K562 (cell line): ENCODE data around the gene BBOX1. TPM values are rescaled to one million over a fixed set of nuclear protein-coding genes. Genes with fewer than 3 reads are reported as not detected.

Experiments used
- ATAC-seq: fragments of 200-7000 bp; cut with Tn5 transposase; 3 replicates; pipeline ENCODE4 v1.9.1; 2020; ENCODE audit warnings: moderate library complexity
- BruUV-seq: library from RNA; stranded (reverse); fragments of 400-500 nt; replicated peaks from 2 replicates; lab custom pipeline; 2021; lab: Mats Ljungman, UMichigan
- CTCF ChIA-PET: fragments of 300-600 bp; formaldehyde crosslinking; extraction: SDS; loops from one replicate; lab custom pipeline; 2021; ENCODE audit warnings: low intra/inter-chr PET ratio; lab: Yijun Ruan, JAX
- POLR2A ChIA-PET: fragments of 300-600, 350-650 bp; sonication (Branson Sonifier 250); formaldehyde crosslinking; extraction: SDS; loops from one replicate; lab custom pipeline; 2021; ENCODE audit warnings: antibody characterized with exemption, inconsistent platforms; lab: Yijun Ruan, JAX
- DNase-seq, 4 experiments: peaks; one replicate each; pipeline versions ENCODE4 v3.0.0 to v3.0.0-alpha.2; 2011 to 2018; ENCODE audit warnings: low spot score in 3 of 4, mixed read lengths in 3 of 4; ENCODE audit errors: extremely low read depth in 1 of 4
- FAIRE-seq: peaks from 2 replicates; lab custom pipeline; 2011; peaks lifted over from hg19 to GRCh38; lab: Jason Lieb, UNC
- H2AFZ ChIP-seq: 2 replicates; pipeline ENCODE4 v1.6.0; 2011; ENCODE audit warnings: low read depth, low read length, control low read depth, inconsistent platforms
- H3K27ac ChIP-seq: fragments of 200-600 bp; 3 replicates; pipeline ENCODE4 v1.8.0; 2011; ENCODE audit warnings: low read depth, mild to moderate bottlenecking, control low read depth, inconsistent platforms, low read length, moderate library complexity, mixed read lengths; ENCODE audit errors: extremely low read depth
- H3K27me3 ChIP-seq, 2 experiments: fragments of 300-600 bp in 1 of 2; 2 replicates in 1 of 2; 3 replicates in 1 of 2; pipeline versions ENCODE4 v1.6.0 to v1.8.0; 2011; ENCODE audit warnings: inconsistent platforms in 2 of 2, low read length in 2 of 2, mild to moderate bottlenecking in 1 of 2, mixed read lengths in 1 of 2, moderate library complexity in 1 of 2; ENCODE audit not compliant: control insufficient read depth in 2 of 2, insufficient read depth in 2 of 2
- H3K36me3 ChIP-seq: fragments of 300-600 bp; 3 replicates; pipeline ENCODE4 v1.8.0; 2011; ENCODE audit warnings: mild to moderate bottlenecking, low read length, inconsistent platforms; ENCODE audit not compliant: control insufficient read depth, insufficient read depth
- H3K4me1 ChIP-seq, 2 experiments: fragments of 200-600 bp in 1 of 2; replicated peaks in 1 of 2; 2 replicates in 1 of 2; 3 replicates in 1 of 2; pipeline versions ENCODE4 v1.5.1 to v1.8.0; 2011; ENCODE audit warnings: inconsistent platforms in 2 of 2, low read length in 2 of 2, mild to moderate bottlenecking in 1 of 2, mixed read lengths in 1 of 2, moderate library complexity in 1 of 2; ENCODE audit not compliant: control insufficient read depth in 2 of 2, insufficient read depth in 2 of 2
- H3K4me2 ChIP-seq: 2 replicates; pipeline ENCODE4 v1.6.1; 2011; ENCODE audit warnings: low read length, control low read depth, inconsistent platforms, mixed read lengths; ENCODE audit not compliant: insufficient read depth
- H3K4me3 ChIP-seq: fragments of 200-600 bp; sonication (generic), shearing (Covaris generic); 2 replicates; pipeline ENCODE4 v1.5.1; 2016; ENCODE audit warnings: control low read depth, inconsistent platforms
- H3K79me2 ChIP-seq: fragments of 200-600 bp; 3 replicates; pipeline ENCODE4 v1.8.0; 2011; ENCODE audit warnings: low read length, inconsistent platforms; ENCODE audit not compliant: control insufficient read depth, insufficient read depth
- H3K9ac ChIP-seq, 2 experiments: 2 replicates each; pipeline versions ENCODE4 v1.6.0 to v1.6.1; 2011; ENCODE audit warnings: low read depth in 2 of 2, low read length in 2 of 2, control low read depth in 1 of 2, inconsistent platforms in 1 of 2, mild to moderate bottlenecking in 1 of 2, mixed read lengths in 1 of 2; ENCODE audit not compliant: insufficient read depth in 1 of 2
- H3K9me1 ChIP-seq: one replicate; pipeline ENCODE4 v1.6.0; 2011; ENCODE audit warnings: inconsistent platforms, mild to moderate bottlenecking, low read length, moderate library complexity; ENCODE audit not compliant: control insufficient read depth, insufficient read depth
- H3K9me3 ChIP-seq: replicated peaks from 2 replicates; pipeline ENCODE4 v1.5.1; 2011; ENCODE audit warnings: low read depth, low read length, inconsistent platforms; ENCODE audit not compliant: control insufficient read depth, insufficient read depth
- H4K20me1 ChIP-seq: replicated peaks from 2 replicates; pipeline ENCODE4 v1.6.1; 2011; ENCODE audit warnings: low read length, inconsistent platforms, mixed read lengths; ENCODE audit not compliant: control insufficient read depth, insufficient read depth
- MAFF ChIP-seq: IDR thresholded peaks from 2 replicates; pipeline ENCODE4 v1.6.1; 2012; ENCODE audit warnings: low read length, improper control_type of control experiment
- MEIS2 ChIP-seq: fragments of 450-650 bp; IDR thresholded peaks from 2 replicates; pipeline ENCODE4 v1.6.1; 2014; ENCODE audit warnings: mild to moderate bottlenecking; ENCODE audit not compliant: partially characterized antibody
- MYBL2 ChIP-seq, 2 experiments: fragments of 450-650 bp in 1 of 2; sonication (generic) in 1 of 2; formaldehyde crosslinking in 1 of 2; IDR thresholded peaks; 2 replicates each; pipeline versions ENCODE4 v1.6.1 to v1.8.1; 2017 to 2022; ENCODE audit warnings: borderline replicate concordance in 1 of 2, inconsistent platforms in 1 of 2, low read depth in 1 of 2, mild to moderate bottlenecking in 1 of 2, missing genetic modification reagents in 1 of 2, moderate library complexity in 1 of 2
- RBM15 ChIP-seq: fragments of 200-400 bp; formaldehyde crosslinking; IDR thresholded peaks from 2 replicates; pipeline ENCODE4 v1.6.1; 2018; ENCODE audit warnings: mild to moderate bottlenecking, low read length, moderate library complexity; ENCODE audit not compliant: insufficient read depth
- THRAP3 ChIP-seq: fragments of 450-650 bp; IDR thresholded peaks from 2 replicates; pipeline ENCODE4 v1.6.1; 2016; ENCODE audit warnings: mild to moderate bottlenecking, inconsistent platforms, borderline replicate concordance
- ZNF41 ChIP-seq: fragments of 250-450 bp; sonication (Bioruptor Pico); conservative IDR thresholded peaks from 2 replicates; pipeline ENCODE4 v1.4.0; 2020; ENCODE audit warnings: mild to moderate bottlenecking
- ZNF76 ChIP-seq: fragments of 250-450 bp; sonication (Bioruptor Pico); IDR thresholded peaks from 2 replicates; pipeline ENCODE4 v1.4.0; 2020; ENCODE audit warnings: mild to moderate bottlenecking, moderate library complexity, borderline replicate concordance
- WGBS: fragments of 100-300 bp; shearing (Covaris generic); methylation state at CpG from one replicate; pipeline ENCODE4 v1.1.6; 2016; ENCODE audit warnings: low coverage, mixed read lengths; ENCODE audit not compliant: insufficient coverage; ENCODE audit errors: missing lambda C conversion rate; 5-methylcytosine and 5-hydroxymethylcytosine counted together
- in situ Hi-C: fragments of 300-500 bp; cut with MboI; formaldehyde crosslinking; loops from 4 replicates; pipeline ENCODE4 v1.15.0; 2018; ENCODE audit warnings: inconsistent platforms, mixed read lengths
- intact Hi-C: fragments of 100-400 bp; cut with micrococcal nuclease; formaldehyde crosslinking; loops from 2 replicates; pipeline ENCODE4 v1.14.2; 2022
- polyA plus RNA-seq, 8 experiments: library from polyadenylated mRNA; depleted of rRNA in 4 of 8; stranded (reverse) in 5 of 8; unstranded in 3 of 8; fragments of >200 nt; fragmentation: Nextera tagmentation in 2 of 8; fragmentation: Illumina TruSeq in 1 of 8; extraction: Ambion mirVana in 2 of 8; extraction: Trizol in 1 of 8; gene quantifications; 2 replicates each; pipeline versions ENCODE4 v1.2.1 to v1.2.3, GENCODE V29; 2011 to 2014; ENCODE audit warnings: inconsistent platforms in 1 of 8, missing spikeins in 1 of 8
- total RNA-seq, 7 experiments: library from RNA; depleted of rRNA in 6 of 7; stranded (reverse); fragments of >200 nt in 6 of 7; fragmentation: Illumina TruSeq in 2 of 7; extraction: Trizol in 2 of 7; gene quantifications; 2 replicates each; pipeline versions ENCODE4 v1.2.1 to v1.2.3, GENCODE V29; 2011 to 2021; ENCODE audit warnings: low replicate concordance in 1 of 7
- TF ChIP-seq, protein P1 (sequence below): fragments of 450-650 bp; formaldehyde crosslinking; IDR thresholded peaks from 2 replicates; pipeline ENCODE4 v1.4.0; 2020; ENCODE audit warnings: mild to moderate bottlenecking, moderate library complexity
- TF ChIP-seq, protein P2 (sequence below), 2 experiments: fragments of 200-800 bp in 1 of 2; sonication (Bioruptor generic) in 1 of 2; sonication (generic) in 1 of 2; formaldehyde crosslinking in 1 of 2; IDR thresholded peaks in 1 of 2; conservative IDR thresholded peaks in 1 of 2; 2 replicates each; pipeline versions ENCODE4 v1.5.0 to v1.6.1; 2016 to 2020; ENCODE audit warnings: missing compliant biosample characterization in 1 of 2, missing genetic modification characterization in 1 of 2, missing genetic modification reagents in 1 of 2

The BBOX1 gene
- total and polyA plus RNA-seq, 9 of the 15 experiments (the other 6 are each of a cell fraction or from before 2014, with no cell fraction given): not detected

DNA sequence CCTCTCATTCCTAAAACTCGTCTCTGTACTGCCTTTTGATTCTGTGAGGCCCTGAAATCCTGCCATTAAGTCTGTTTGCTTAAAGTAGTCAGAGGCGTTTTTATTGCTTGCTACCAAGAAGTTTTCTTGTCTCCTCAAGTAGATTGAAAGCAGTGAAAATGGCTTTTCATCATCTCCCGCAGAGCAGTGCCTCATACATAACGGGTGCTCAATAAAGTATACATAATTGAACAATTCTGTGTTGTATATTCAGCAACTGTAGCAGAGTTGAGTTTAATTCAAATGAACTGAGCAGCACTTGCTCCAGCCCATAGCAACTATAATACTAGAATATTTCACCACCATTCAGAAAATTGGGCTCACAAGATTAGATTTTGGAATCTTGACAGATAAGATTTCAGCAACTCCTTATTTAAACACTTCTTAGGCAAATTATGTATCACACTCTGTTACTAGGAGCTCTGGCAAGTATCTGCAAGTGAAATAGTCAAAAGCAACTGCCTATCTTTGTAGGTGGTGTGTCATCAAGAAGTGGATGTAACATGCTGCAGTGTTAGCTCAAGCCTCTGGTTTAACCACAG is 26.7 kb upstream of the BBOX1 start:
- H3K79me2 ChIP-seq: no peaks in the 10 kb centered on the region
- no peaks in the 10 kb centered on the region for H3K9me1 ChIP-seq
- ChIA-PET POLR2A (interaction anchor here (0.5 kb wide), 1 partner anchor 70 kb away, joined by 3 read pairs; no protein-coding TSS in a partner anchor), CTCF (no interaction called here)
- H4K20me1 ChIP-seq: no peaks in the 10 kb centered on the region
- no peak for ATAC-seq
- no peaks in the 10 kb centered on the region for H3K27me3 ChIP-seq
- no peak for TF ChIP-seq MEIS2
- TF ChIP-seq, protein P1, sequence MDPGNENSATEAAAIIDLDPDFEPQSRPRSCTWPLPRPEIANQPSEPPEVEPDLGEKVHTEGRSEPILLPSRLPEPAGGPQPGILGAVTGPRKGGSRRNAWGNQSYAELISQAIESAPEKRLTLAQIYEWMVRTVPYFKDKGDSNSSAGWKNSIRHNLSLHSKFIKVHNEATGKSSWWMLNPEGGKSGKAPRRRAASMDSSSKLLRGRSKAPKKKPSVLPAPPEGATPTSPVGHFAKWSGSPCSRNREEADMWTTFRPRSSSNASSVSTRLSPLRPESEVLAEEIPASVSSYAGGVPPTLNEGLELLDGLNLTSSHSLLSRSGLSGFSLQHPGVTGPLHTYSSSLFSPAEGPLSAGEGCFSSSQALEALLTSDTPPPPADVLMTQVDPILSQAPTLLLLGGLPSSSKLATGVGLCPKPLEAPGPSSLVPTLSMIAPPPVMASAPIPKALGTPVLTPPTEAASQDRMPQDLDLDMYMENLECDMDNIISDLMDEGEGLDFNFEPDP: no peak
- TF ChIP-seq MAFF: no peak
- TF ChIP-seq THRAP3: no peak
- no peak for TF ChIP-seq ZNF41 (CRISPR knock-in tag)
- no peak for TF ChIP-seq MYBL2 (IDR thresholded peaks at IDR 0.05; ENCODE audit: low read depth)
- no peak for TF ChIP-seq MYBL2 (CRISPR knock-in tag; IDR thresholded peaks at IDR 0.05; ENCODE audit: borderline replicate concordance)
- no peak for TF ChIP-seq ZNF76 (CRISPR knock-in tag)
- TF ChIP-seq RBM15: no peak
- TF ChIP-seq, protein P2, sequence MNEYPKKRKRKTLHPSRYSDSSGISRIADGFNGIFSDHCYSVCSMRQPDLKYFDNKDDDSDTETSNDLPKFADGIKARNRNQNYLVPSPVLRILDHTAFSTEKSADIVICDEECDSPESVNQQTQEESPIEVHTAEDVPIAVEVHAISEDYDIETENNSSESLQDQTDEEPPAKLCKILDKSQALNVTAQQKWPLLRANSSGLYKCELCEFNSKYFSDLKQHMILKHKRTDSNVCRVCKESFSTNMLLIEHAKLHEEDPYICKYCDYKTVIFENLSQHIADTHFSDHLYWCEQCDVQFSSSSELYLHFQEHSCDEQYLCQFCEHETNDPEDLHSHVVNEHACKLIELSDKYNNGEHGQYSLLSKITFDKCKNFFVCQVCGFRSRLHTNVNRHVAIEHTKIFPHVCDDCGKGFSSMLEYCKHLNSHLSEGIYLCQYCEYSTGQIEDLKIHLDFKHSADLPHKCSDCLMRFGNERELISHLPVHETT (CRISPR knock-in tag; conservative IDR thresholded peaks at IDR 0.05 in 1 of 2, IDR thresholded peaks at IDR 0.05 in 1 of 2): no peak
- in situ Hi-C loops (no loop called here), intact Hi-C loops (no loop called here)
- H3K4me3 ChIP-seq: no peak overlapping the region
- WGBS: 0% methylated on average over 4 of the region's 4 CpGs
- no peak for DNase-seq
- no peaks in the 10 kb centered on the region for H3K4me1 ChIP-seq
- no peak overlapping the region for H3K9ac ChIP-seq
- no peak overlapping the region for H3K27ac ChIP-seq
- no peak overlapping the region for H3K4me2 ChIP-seq
- no TSS peak for BruUV-seq
- no peaks in the 10 kb centered on the region; the same call in 1 of the 2 replicates for H3K9me3 ChIP-seq
- H3K36me3 ChIP-seq: no peaks in the 10 kb centered on the region
- no peak for FAIRE-seq
- no peak overlapping the region for H2AFZ ChIP-seq
